ENCODE results near the gene LY6G5C. TPM values are rescaled to one million over a fixed set of nuclear protein-coding genes. Genes with fewer than 3 reads are reported as not detected.

The LY6G5C gene
- polyA plus RNA-seq, 3 donors: 4.8 to 7.3 (median 5.8) TPM

DNA sequence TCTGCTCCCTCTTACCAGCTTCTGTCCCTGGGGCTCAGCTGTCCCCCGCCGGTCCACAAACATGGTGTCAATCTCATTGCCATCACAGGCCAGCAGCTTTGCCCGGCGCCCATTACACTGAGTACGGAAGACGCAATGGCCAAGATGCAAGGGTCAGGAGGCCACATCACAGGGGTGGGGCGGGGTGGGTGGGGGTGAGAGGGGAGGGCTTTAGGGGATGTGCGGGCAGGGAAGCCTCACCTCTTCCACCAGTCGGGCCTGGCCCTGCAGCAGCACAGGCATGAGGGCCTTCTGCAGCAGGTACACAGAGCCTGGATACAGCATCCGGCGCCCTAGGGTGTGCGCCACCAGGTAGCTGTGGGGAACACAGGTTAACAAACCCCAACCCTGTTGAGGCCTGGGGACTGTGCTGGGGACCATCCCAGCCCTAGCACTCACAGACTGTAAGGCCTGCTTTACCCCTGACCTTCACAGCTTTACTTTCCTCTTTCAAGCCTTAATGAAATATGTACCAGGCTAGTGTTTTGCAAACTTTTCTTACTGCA, 10.8 kb upstream of the LY6G5C start:
- no peak overlapping the region for H3K27ac ChIP-seq (ENCODE audit: low read depth in 1 of 2, low read length in 2 of 2)
- no peak for TF ChIP-seq CTCF (IDR thresholded peaks at IDR 0.05)

DNA sequence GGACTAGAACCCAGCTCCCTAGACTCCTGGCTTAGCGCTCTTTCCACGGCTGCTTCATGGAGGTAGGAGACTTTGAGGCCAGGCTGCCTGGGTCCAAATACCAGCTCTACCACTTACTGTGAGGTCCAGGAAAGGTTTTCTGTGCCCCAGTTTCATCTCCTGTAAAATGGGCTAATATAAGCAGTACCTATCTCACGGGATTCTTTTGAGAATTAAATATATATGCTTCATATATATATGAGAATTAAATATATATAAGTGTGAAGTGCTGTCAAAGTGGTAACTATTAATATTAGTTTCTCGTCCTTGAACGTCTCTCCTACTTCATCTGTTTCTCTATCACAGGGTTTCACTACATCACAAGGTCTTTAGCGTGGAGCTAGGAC, 10.2 kb upstream of the LY6G5C start:
- H3K27ac ChIP-seq (ENCODE audit: low read depth in 1 of 2, low read length in 2 of 2): no peak overlapping the region
- H3K4me2 ChIP-seq (replicated peaks; ENCODE audit: extremely low read depth, low read length, poor library complexity, severe bottlenecking): no peak overlapping the region
- Mint-ChIP-seq H3K27ac (peak overlapping the region in 2 of 7 donors; percentile 25 to 63), H3K4me3 (no peak overlapping the region), H3K27me3 (ENCODE audit: low read depth in 3 of 3) (peaks cover 0 to 6% (median 1%) of the 10 kb centered on the region in 3 donors), H3K4me1 (peaks cover 14% of the 10 kb centered on the region), H3K9me3 (no peaks in the 10 kb centered on the region), H3K36me3 (peaks cover 84 to 94% of the 10 kb centered on the region in 2 donors)
- no peak for DNase-seq
- H3K4me1 ChIP-seq (ENCODE audit: control insufficient read depth in 1 of 2, insufficient read depth in 2 of 2, low read length in 2 of 2): peaks cover 9 to 10% of the 10 kb centered on the region in 2 donors
- no peak overlapping the region for H3K9ac ChIP-seq (ENCODE audit: insufficient read depth, low read length, poor library complexity, severe bottlenecking)
- peaks cover 89 to 98% of the 10 kb centered on the region in 2 donors for H3K36me3 ChIP-seq (replicated peaks in 1 of 2; ENCODE audit: control insufficient read depth in 1 of 2, insufficient read depth in 2 of 2, low read length in 2 of 2)
- H3K9me3 ChIP-seq (replicated peaks in 1 of 2; ENCODE audit: control insufficient read depth in 1 of 2, insufficient read depth in 1 of 2, low read length in 2 of 2): no peaks in the 10 kb centered on the region
- peaks cover 26% of the 10 kb centered on the region for H4K20me1 ChIP-seq (ENCODE audit: insufficient read depth, low read length)
- intact Hi-C loops (cut with micrococcal nuclease): no loop called here
- no peak overlapping the region for H2AFZ ChIP-seq (ENCODE audit: insufficient read depth, low read depth, low read length, poor library complexity, severe bottlenecking)
- WGBS (ENCODE audit: insufficient coverage): 100% methylated on average over 1 of the region's 6 CpGs
- no peak for TF ChIP-seq CTCF (IDR thresholded peaks at IDR 0.05)
- H3K79me2 ChIP-seq (ENCODE audit: insufficient read depth, low read length): peaks cover 7% of the 10 kb centered on the region
- no peaks in the 10 kb centered on the region for H3K27me3 ChIP-seq (ENCODE audit: control insufficient read depth in 2 of 2, insufficient read depth in 2 of 2, low read length in 2 of 2)
- H3K4me3 ChIP-seq (replicated peaks in 1 of 3; ENCODE audit: low read depth in 2 of 3, low read length in 3 of 3): no peak overlapping the region

More for the DNA sequence above, 10.8 kb upstream of the LY6G5C start:
- H2AFZ ChIP-seq (ENCODE audit: insufficient read depth, low read depth, low read length, poor library complexity, severe bottlenecking): no peak overlapping the region
- H3K79me2 ChIP-seq (ENCODE audit: insufficient read depth, low read length): peaks cover 7% of the 10 kb centered on the region
- H3K4me2 ChIP-seq (replicated peaks; ENCODE audit: extremely low read depth, low read length, poor library complexity, severe bottlenecking): no peak overlapping the region
- peaks cover 0 to 5% (median 1%) of the 10 kb centered on the region in 3 donors for H3K27me3 Mint-ChIP-seq (ENCODE audit: low read depth in 3 of 3)
- H3K27me3 ChIP-seq (ENCODE audit: control insufficient read depth in 2 of 2, insufficient read depth in 2 of 2, low read length in 2 of 2): no peaks in the 10 kb centered on the region
- no peak overlapping the region for H3K4me3 Mint-ChIP-seq
- no peaks in the 10 kb centered on the region for H3K9me3 ChIP-seq (replicated peaks in 1 of 2; ENCODE audit: control insufficient read depth in 1 of 2, insufficient read depth in 1 of 2, low read length in 2 of 2)
- 97% methylated on average over 5 of the region's 12 CpGs for WGBS (ENCODE audit: insufficient coverage)
- no peak for DNase-seq
- H3K9me3 Mint-ChIP-seq: no peaks in the 10 kb centered on the region
- H3K4me3 ChIP-seq (replicated peaks in 1 of 3; ENCODE audit: low read depth in 2 of 3, low read length in 3 of 3): no peak overlapping the region
- peaks cover 9 to 10% of the 10 kb centered on the region in 2 donors for H3K4me1 ChIP-seq (ENCODE audit: control insufficient read depth in 1 of 2, insufficient read depth in 2 of 2, low read length in 2 of 2)
- peaks cover 82 to 94% of the 10 kb centered on the region in 2 donors for H3K36me3 Mint-ChIP-seq
- H3K9ac ChIP-seq (ENCODE audit: insufficient read depth, low read length, poor library complexity, severe bottlenecking): no peak overlapping the region
- H3K36me3 ChIP-seq (replicated peaks in 1 of 2; ENCODE audit: control insufficient read depth in 1 of 2, insufficient read depth in 2 of 2, low read length in 2 of 2): peaks cover 89 to 98% of the 10 kb centered on the region in 2 donors
- peak overlapping the region in 2 of 7 donors; percentile 46 to 63 for H3K27ac Mint-ChIP-seq
- peaks cover 26% of the 10 kb centered on the region for H4K20me1 ChIP-seq (ENCODE audit: insufficient read depth, low read length)
- peaks cover 14% of the 10 kb centered on the region for H3K4me1 Mint-ChIP-seq
- intact Hi-C loops (cut with micrococcal nuclease): no loop called here

All from CD14-positive monocyte (primary cell).